Lung (tissue), 13 donors: ENCODE results near the gene SKIC3. TPM values are rescaled to one million over a fixed set of nuclear protein-coding genes. Genes with fewer than 3 reads are reported as not detected.

Experiments
- ATAC-seq: fragments of 200-7000 bp; cut with Tn5 transposase; one replicate; pipeline ENCODE4 v1.9.1; 2020; ENCODE audit warnings: moderate number of reproducible peaks; ENCODE audit not compliant: insufficient read depth, low FRiP score
- DNase-seq, 3 donors: peaks; one replicate each; pipeline ENCODE4 v3.0.0-alpha.2; 2013 to 2017
- H3K27ac ChIP-seq, 2 donors: one replicate each; pipeline ENCODE4 v1.5.1; 2013; ENCODE audit warnings: mild to moderate bottlenecking in 2 of 2, moderate library complexity in 2 of 2, control low read depth in 1 of 2, inconsistent platforms in 1 of 2, low read depth in 1 of 2, low read length in 1 of 2
- H3K27me3 ChIP-seq, 3 donors: one replicate each; pipeline ENCODE4 v1.5.1; 2013; ENCODE audit warnings: low read length in 2 of 3; ENCODE audit not compliant: control insufficient read depth in 3 of 3, insufficient read depth in 3 of 3
- H3K36me3 ChIP-seq, 4 donors: one replicate each; pipeline ENCODE4 v1.5.1; 2013; ENCODE audit warnings: low read length in 4 of 4, mild to moderate bottlenecking in 1 of 4, moderate library complexity in 1 of 4; ENCODE audit not compliant: control insufficient read depth in 4 of 4, insufficient read depth in 4 of 4
- H3K4me1 ChIP-seq, 5 donors: one replicate each; pipeline ENCODE4 v1.5.1; 2013; ENCODE audit warnings: low read length in 5 of 5, mild to moderate bottlenecking in 2 of 5, moderate library complexity in 1 of 5; ENCODE audit not compliant: control insufficient read depth in 5 of 5, insufficient read depth in 5 of 5
- H3K4me3 ChIP-seq: one replicate; pipeline ENCODE4 v1.5.1; 2013; ENCODE audit warnings: mild to moderate bottlenecking, control low read depth, moderate library complexity
- H3K9ac ChIP-seq, 2 donors: one replicate each; pipeline ENCODE4 v1.5.1; 2013; ENCODE audit warnings: low read length in 2 of 2, control low read depth in 1 of 2; ENCODE audit not compliant: insufficient read depth in 1 of 2
- H3K9me3 ChIP-seq, 4 donors: one replicate each; pipeline ENCODE4 v1.5.1; 2013; ENCODE audit warnings: low read length in 3 of 4, mild to moderate bottlenecking in 1 of 4, moderate library complexity in 1 of 4; ENCODE audit not compliant: control insufficient read depth in 4 of 4, insufficient read depth in 3 of 4
- WGBS, 2 donors: extraction: QIAGEN DNeasy Blood & Tissue Kit; methylation state at CpG; one replicate each; pipeline ENCODE4 v1.1.7; 2013; 5-methylcytosine and 5-hydroxymethylcytosine counted together
- polyA plus RNA-seq, 2 donors: library from polyadenylated mRNA; stranded (reverse); fragments of 200-250 nt; gene quantifications; one replicate each; pipeline ENCODE4 v1.2.1, GENCODE V29; 2013
- small RNA-seq: library from RNA; depleted of rRNA; stranded (forward); fragments of <200 nt; gene quantifications from one replicate; pipeline ENCODE3, GENCODE V24; 2014; ENCODE audit warnings: low replicate concordance
- total RNA-seq, 2 donors: library from RNA; depleted of rRNA in 1 of 2; stranded (reverse); fragments of >200 nt in 1 of 2; gene quantifications; one replicate each; pipeline ENCODE4 v1.2.1, GENCODE V29; 2014 to 2021
- TF ChIP-seq, protein P1 (sequence below): IDR thresholded peaks from 2 replicates; pipeline ENCODE4 v1.5.1; 2012; ENCODE audit warnings: mild to moderate bottlenecking; ENCODE audit errors: control extremely low read depth, extremely low read depth
- donor health status: control.
- donor health status: control.
- donor health status: Bipolar disorder and iron deficiency.
- donor health status: healthy.
- donor health status: DM: yes; HTN: yes; CAD: no.

The SKIC3 gene
- total and polyA plus RNA-seq, 4 donors: 15.1 to 136 (median 40.7) TPM

DNA sequence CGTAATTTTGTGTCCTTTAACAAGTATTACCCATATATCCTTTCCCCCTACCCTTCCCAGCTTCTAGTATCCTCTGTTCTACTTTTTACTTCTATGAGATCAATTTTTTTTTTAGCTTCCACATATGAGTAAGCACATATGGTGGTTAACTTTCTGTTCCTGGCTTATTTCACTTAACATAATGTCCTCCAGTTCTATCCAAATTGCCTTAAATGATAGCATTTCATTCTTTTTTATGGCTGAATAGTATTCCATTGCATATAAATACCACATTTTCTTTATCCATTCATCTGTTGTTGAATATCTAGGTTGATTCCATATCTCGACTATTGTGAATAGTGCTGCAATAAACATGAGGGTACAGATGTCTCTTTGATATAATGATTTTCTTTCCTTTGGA lies 36.4 kb downstream of the SKIC3 start:
- DNase-seq (no peak), ATAC-seq (no peak)
- H3K4me3 ChIP-seq: no peak overlapping the region
- H3K9me3 ChIP-seq: no peaks in the 10 kb centered on the region
- H3K27me3 ChIP-seq: no peaks in the 10 kb centered on the region
- TF ChIP-seq, protein P1, sequence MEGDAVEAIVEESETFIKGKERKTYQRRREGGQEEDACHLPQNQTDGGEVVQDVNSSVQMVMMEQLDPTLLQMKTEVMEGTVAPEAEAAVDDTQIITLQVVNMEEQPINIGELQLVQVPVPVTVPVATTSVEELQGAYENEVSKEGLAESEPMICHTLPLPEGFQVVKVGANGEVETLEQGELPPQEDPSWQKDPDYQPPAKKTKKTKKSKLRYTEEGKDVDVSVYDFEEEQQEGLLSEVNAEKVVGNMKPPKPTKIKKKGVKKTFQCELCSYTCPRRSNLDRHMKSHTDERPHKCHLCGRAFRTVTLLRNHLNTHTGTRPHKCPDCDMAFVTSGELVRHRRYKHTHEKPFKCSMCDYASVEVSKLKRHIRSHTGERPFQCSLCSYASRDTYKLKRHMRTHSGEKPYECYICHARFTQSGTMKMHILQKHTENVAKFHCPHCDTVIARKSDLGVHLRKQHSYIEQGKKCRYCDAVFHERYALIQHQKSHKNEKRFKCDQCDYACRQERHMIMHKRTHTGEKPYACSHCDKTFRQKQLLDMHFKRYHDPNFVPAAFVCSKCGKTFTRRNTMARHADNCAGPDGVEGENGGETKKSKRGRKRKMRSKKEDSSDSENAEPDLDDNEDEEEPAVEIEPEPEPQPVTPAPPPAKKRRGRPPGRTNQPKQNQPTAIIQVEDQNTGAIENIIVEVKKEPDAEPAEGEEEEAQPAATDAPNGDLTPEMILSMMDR: no peak
- no peak overlapping the region for H3K27ac ChIP-seq
- H3K36me3 ChIP-seq: peaks cover 10 to 48% (median 14%) of the 10 kb centered on the region in 4 donors
- WGBS, 2 donors: 96 to 98% methylated on average over 2 of the region's 2 CpGs
- H3K9ac ChIP-seq: no peak overlapping the region
- no peaks in the 10 kb centered on the region for H3K4me1 ChIP-seq

GRCh38 chr5:95511606-95512005 lies 43.2 kb downstream of the SKIC3 start:
- Histone ChIP-seq H3K36me3 (peaks cover 16 to 40% (median 31%) of the 10 kb centered on the region in 4 donors), H3K4me1 (no peaks in the 10 kb centered on the region), H3K9ac (no peak overlapping the region), H3K9me3 (no peaks in the 10 kb centered on the region), H3K27ac (no peak overlapping the region), H3K27me3 (no peaks in the 10 kb centered on the region), H3K4me3 (no peak overlapping the region)
- TF ChIP-seq, protein P1: no peak
- DNase-seq (no peak), ATAC-seq (no peak)
- 89 to 94% methylated on average over 1 of the region's 1 CpG for WGBS, 2 donors

DNA sequence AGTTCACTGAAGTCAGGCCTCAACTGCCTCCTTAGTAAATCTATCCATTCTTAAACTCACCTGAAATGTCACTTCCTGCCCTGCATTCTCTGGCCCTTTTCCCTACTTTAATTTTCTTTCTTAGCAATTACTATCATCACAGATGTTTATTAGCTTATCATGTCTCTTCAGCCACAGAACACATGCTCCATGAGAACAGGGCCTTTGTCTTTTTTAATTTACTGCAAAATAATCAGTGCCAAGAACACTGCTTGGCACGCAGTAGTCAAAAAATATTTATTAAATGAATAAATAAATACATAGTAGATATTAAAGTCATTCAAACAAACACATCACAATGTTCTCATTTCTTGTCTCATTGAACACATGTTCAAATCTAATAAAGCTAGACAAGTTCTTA lies 46.2 kb downstream of the SKIC3 start:
- Histone ChIP-seq H3K4me3 (no peak overlapping the region), H3K9ac (no peak overlapping the region), H3K9me3 (no peaks in the 10 kb centered on the region), H3K27me3 (no peaks in the 10 kb centered on the region), H3K27ac (no peak overlapping the region), H3K4me1 (no peaks in the 10 kb centered on the region), H3K36me3 (peaks cover 15 to 36% (median 27%) of the 10 kb centered on the region in 4 donors)
- DNase-seq: no peak
- no peak for ATAC-seq
- TF ChIP-seq, protein P1: no peak
- WGBS, 2 donors: 67 to 90% methylated on average over 1 of the region's 1 CpG

Small RNA genes within 50 kb of the gene (small RNA-seq; reads per million reads assigned to genes)
- not detected for gene RNU6-308P

Other genes with a start within 250 kb of the SKIC3 start
- gene FAM81B, start 163.6 kb downstream of the SKIC3 start, total RNA-seq: 10 to 100 TPM; 13.7 to 25.5 TPM
- gene FAM81B, start 163.6 kb downstream of the SKIC3 start, polyA plus RNA-seq: 10 to 100 TPM in 1 of 2 donors, 1 to 10 TPM in 1; 8.6 to 23.1 TPM
- 10 to 100 TPM in 1 of 2 donors, 1 to 10 TPM in 1; 5.0 to 10.5 TPM for gene ARSK, start 124 bp upstream of the SKIC3 start, total RNA-seq
- 1 to 10 TPM; 2.6 to 3.6 TPM for gene ARSK, start 124 bp upstream of the SKIC3 start, polyA plus RNA-seq
- under 1 TPM; 0.28 to 0.34 TPM for gene GPR150, start 65.1 kb upstream of the SKIC3 start, total RNA-seq
- under 1 TPM; 0.08 to 0.26 TPM for gene GPR150, start 65.1 kb upstream of the SKIC3 start, polyA plus RNA-seq
- 1 to 10 TPM; 3.8 to 6.4 TPM for gene RFESD, start 91.8 kb upstream of the SKIC3 start, total RNA-seq
- gene RFESD, start 91.8 kb upstream of the SKIC3 start, polyA plus RNA-seq: 1 to 10 TPM; 2.6 to 3.4 TPM
- gene SPATA9, start 128.0 kb upstream of the SKIC3 start, total RNA-seq: under 1 TPM in 1 of 2 donors, not detected in 1; 0.40 TPM
- gene SPATA9, start 128.0 kb upstream of the SKIC3 start, polyA plus RNA-seq: under 1 TPM; 0.31 to 0.77 TPM
- gene RHOBTB3, start 176.4 kb upstream of the SKIC3 start, total RNA-seq: 100 to 1,000 TPM in 1 of 2 donors, 10 to 100 TPM in 1; 47.7 to 150 TPM
- gene RHOBTB3, start 176.4 kb upstream of the SKIC3 start, polyA plus RNA-seq: 10 to 100 TPM; 12.9 to 13.5 TPM